ENCODE results near the gene CXCL14.

CXCL14 gene

DNA sequence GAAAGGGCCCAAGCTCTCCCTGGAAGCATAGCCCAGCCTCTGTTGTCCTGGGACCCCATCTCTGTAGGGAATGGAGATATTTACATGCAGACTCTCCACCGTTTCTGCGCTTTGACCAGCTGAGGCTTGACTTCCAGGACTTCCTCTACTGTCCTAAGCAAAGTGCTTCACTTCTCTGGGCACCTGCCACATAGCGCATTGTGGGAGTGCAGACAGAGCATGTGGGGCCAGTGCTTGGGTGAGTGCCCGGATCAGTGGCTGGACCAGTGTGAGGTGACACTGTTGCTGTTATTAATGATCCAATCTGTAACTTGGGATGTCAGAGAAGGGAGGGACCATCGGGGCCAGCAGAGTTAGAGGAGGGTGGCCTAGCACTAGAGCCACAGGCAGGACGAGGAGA lies 10.5 kb downstream of the CXCL14 start:
- DNase-seq (ENCODE audit: low read depth in 2 of 2): no peak

DNA sequence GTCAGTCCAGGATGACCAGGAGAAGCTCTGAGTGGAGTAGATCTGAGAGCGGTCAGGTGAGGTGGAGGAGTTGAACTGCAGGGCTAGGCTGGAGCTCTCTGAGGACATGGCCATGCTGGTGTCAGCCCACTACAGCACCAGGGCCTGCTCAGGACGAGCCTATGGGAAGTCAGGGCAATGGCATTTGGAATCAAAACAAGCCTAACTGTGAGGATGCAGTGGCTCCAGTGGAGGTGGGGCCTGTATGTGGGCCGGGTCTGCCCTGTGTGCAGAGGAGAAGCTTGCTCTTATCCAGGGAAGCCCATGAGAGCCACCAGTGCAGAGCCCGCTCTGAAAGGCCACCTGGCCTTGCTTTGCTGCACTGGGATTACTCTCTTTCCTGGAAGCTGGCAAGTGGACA lies 11.1 kb downstream of the CXCL14 start:
- no peak for DNase-seq (ENCODE audit: low read depth in 2 of 2)

DNA sequence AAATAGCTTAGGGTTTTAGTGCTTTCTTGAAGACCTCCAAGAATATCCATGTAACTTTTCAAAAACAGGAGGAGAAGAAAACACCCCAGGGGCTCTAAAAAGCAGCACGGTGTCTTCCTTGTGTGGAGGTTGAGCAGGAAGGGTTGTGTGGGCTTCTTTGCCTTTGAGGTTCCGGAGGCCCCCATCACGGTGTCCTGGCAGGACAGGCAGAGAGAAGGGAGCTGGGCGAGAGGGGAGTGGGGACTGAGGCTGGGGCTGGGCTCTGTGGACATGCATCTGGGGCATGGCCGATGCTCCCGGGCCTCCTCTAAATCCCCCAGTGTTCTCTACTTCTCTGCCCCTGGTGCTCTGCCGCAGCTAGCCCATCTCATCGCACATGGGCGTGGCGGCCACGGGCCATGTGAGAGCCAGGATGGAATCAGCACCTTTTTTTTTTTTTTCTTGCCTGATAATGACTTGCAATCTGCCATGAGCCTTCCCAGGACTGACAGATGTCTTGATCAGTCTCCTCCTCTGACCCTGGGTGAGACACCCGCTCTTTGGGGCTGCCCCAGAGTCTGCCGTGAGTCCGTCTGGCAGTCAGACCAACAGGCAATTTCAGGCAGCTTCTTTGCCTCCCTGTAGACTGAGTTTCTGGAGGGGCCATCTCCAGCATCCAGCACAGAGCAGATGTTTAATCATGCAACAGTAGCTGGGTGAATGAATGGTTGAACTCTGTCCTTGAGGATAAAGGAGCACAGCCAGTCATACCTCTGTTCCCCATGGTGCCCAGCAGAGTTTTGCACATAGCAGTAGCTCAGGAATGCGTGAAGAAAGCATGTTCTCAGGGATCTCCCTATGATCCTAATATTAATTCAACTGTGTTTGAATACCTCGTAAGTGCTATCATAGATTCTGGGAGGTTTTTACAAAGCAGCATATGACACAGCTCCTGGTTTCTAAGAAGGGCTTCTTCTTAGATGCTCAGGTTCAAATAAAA lies 12.1 kb downstream of the CXCL14 start:
- DNase-seq (ENCODE audit: low read depth in 2 of 2): no peak

DNA sequence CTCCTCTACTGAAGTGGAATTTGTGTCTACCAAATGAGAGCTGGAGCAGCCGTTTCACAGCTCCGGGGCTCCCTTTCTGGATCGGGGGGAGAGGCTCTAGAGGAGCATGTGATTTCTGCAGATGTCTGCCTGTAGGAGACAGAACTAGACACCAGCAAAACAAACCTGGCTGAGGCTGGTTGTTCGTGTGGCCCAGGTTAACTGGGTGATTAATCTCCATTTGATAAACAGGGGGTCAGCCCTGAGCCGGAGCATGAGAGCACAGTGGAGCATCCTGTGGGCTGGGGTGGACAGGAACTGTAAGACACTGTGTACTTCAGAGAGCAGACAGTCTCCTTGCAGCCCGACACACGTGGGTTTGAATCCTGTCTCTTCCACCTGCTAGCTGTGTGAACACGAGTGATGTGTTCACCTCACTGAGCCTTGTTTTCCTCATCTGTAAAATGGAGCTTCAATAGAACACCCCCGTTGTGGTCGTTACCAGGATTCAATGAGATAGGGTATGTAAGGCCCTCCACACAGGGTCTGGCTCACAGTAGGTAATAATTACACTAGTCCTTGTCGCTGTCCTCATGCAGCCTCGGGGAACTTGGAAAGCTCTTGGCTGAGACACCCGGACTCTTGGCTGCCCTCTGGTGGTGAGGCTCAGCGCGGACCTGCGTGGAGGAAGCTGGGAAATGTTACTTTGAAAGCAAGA lies 12.9 kb downstream of the CXCL14 start:
- DNase-seq (ENCODE audit: low read depth in 2 of 2): peak; percentile 40 to 59

DNA sequence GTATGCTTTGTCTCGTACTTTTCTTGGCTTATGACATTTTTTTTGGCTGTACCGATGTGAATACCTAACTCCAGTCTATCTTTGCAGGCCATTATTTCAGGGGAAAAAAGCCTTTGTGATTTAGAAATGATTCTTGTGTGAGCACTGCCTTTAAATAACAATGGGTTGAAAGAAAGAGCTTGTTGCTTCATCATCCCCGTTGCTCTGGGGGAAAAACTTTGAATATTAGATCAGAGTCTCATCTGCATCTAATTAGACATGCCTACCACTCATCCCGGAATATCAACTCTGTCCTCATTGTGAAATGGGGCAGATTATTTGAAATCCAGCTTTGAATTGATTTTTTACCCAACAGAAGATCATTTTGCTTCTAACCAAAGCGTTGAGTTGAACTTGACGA lies 13.5 kb downstream of the CXCL14 start:
- DNase-seq (ENCODE audit: low read depth in 2 of 2): no peak

DNA sequence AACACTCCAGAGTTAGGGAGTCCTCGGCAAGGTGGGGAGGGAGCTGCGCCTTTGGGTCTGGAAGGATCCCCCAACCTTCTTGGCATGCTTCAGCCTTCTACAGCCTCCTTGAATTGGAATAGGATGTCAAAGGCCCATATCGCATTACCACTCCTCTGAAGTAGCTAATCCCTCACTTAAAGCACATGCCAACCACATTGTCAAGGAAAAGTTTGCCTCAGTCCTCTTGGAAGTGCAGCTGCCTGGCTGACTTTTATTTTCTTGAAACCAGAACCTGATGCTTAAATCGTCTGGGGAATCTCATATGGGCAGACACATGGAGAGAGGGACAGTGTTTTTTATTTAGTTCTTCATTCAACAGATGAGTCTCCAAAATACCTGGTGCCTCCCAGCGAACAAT lies 14.5 kb downstream of the CXCL14 start:
- no peak for DNase-seq (ENCODE audit: low read depth in 2 of 2)

DNA sequence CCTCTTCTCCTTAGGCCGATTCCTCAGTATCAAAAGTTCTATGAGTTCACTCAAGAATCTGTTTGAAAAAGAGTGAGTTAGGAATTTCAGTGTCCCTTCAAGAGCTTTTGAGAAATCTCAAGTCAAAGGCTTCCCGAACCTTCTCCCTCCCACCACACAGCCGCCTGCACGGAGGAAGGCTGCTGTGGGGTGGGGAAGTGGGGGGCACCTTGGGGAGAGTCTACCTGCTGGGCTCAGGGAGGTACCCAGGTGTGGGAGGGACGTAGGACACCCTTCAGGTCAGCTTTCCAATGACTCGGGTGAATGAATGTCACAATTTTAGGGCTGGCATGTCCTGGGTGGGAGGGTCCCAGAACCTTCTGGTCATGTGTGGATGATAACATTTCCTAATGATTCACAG lies 17.5 kb downstream of the CXCL14 start:
- DNase-seq (ENCODE audit: low read depth in 2 of 2): no peak

DNA sequence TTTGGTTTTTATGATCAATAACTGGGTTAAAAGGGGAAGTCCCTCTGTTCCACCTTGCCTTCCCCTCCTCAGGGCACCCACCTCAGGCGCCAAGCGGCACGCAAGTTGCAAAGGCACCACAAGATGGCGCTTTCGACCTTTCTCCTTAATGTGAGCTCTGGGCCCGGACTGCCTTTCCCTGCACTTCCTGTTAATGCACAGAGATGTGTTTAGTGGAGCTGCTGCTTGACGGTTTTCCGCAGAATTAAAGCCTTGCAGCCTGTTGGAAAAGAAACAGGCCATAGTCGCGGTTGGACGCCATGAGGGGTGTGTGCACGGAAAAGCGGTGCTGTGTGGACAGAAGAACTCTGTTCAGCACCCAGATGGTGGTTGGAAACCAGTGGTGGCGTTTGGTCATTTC lies 17.9 kb downstream of the CXCL14 start:
- peak; percentile 64 to 69 for DNase-seq (ENCODE audit: low read depth in 2 of 2)

DNA sequence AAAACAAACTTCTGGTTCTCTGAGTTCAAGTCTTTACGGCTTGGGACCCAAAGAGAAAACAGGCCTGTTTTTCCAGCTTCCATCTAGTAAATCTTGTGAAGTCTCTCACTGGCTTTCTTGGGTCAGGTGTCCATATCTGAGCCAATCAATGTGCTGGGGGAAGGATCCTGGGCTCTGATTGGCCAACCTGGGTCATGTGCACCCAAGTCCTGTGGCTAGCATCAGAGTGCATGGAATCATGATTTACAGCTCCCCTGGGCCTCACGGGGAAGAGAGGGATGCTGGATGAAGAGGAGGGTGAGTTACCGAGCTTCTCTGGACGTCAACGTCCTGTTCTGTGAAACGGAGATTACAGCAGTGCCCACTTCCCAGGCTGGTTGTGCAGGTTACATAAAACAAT lies 19.4 kb downstream of the CXCL14 start:
- no peak for DNase-seq (ENCODE audit: low read depth in 2 of 2)

DNA sequence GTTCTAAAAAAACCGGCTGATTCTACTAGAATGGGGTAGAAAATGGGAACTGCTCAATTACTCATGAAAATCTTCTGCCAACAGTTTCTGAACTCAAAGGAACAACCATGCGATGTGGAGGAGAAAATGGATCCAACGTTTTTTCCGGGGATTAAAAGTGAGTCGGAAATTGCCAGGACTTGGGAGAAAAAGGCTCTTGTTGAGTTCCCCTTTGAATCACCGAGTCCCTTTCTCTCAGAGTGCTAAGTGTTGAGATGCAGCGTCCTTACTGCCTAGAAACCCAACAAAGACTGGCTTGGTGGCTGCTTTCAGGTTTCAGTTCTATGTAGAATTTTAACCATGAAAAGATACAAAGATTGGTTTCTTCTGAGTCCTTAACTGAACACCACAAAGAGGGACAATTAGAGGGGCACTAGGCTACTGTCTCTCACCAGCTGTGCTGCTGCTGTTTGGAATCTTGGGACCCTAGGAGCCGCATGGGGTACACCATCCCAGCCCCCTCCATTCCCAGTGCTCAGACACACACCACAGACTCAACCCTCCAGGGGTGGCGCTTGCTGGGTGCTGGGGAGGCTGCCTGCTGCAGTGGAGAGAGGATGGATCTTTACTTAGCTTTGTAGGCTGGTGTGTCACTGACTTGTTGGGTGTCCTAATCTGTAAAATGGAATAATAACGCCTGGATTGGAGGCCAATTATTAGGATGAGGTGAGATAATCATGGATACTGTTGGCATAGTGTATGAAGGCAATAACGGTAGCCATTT lies 21.5 kb downstream of the CXCL14 start:
- DNase-seq (ENCODE audit: low read depth in 2 of 2): no peak

DNA sequence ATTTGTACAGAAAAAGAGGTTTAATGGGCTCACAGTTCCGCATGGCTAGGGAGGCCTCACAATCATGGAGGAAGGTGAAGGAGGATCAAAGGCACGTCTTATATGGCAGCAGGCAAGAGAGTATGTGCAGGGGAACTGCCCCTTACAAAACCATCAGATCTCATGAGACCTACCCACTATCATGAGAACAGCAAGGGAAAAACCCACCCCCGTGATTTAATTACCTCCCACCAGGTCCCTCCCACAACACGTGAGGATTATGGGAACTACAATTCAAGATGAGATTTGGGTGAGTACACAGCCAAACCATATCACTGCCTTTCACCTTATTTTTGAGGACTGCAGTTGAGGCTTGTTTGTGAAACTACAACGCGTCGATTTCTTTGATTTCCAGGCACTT lies 22.2 kb downstream of the CXCL14 start:
- DNase-seq (ENCODE audit: low read depth in 2 of 2): no peak

DNA sequence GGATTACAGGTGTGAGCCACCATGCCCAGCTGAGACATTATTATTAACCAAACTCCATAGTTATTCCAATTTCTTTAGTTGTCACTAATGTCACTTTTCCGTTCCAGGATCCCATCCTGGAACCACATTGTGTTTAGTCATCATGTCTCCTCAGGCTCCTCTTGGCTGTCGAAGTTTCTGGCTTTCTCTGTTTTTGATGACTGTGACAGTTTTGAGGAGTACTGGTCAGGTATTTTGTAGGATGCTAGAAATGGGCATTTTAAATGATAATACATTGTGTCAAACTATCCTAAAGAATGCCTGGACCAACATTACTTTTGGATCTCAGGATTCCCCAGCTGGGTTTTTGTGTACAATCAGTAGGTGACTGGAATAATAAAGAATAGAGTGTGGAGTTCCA lies 23.3 kb downstream of the CXCL14 start:
- DNase-seq (ENCODE audit: low read depth in 2 of 2): no peak

DNA sequence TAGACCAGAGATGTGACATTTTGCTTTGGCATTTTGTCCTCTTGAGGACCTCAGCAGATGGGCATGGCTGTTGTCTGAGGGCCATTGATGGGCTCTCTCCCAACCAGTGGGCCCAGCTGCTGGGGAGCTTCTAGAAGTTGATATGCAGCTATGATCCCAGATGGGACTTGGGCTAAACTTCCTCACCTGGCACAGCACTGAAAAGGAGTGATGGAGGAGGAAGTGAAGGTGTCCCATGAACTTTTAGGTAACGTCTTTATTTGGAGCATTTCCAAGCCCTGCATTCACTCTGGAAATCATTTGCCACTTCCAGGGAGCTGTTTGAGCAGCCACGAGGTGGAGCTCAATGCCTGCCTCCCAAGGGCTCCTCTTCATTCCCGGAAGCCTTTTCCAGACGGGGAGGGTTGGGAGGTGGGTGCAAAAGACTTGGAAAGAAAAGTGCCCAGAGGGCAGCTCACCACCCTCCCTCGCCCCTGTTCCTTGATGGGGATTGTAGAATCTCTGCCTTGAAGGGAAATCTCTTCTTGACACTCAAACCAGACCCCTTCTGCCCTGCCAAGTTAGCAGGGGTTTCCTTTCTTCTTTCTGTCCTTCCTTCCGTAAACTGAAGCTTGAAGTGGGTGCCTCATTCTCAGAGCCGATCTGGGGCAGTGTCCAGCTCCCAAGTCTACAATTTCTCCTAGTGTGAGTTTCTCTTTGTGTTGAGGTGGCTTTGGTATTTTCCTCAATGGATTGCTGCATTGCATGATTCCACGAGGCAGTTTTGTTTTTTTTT lies 24.9 kb downstream of the CXCL14 start:
- no peak for DNase-seq (ENCODE audit: low read depth in 2 of 2)

DNA sequence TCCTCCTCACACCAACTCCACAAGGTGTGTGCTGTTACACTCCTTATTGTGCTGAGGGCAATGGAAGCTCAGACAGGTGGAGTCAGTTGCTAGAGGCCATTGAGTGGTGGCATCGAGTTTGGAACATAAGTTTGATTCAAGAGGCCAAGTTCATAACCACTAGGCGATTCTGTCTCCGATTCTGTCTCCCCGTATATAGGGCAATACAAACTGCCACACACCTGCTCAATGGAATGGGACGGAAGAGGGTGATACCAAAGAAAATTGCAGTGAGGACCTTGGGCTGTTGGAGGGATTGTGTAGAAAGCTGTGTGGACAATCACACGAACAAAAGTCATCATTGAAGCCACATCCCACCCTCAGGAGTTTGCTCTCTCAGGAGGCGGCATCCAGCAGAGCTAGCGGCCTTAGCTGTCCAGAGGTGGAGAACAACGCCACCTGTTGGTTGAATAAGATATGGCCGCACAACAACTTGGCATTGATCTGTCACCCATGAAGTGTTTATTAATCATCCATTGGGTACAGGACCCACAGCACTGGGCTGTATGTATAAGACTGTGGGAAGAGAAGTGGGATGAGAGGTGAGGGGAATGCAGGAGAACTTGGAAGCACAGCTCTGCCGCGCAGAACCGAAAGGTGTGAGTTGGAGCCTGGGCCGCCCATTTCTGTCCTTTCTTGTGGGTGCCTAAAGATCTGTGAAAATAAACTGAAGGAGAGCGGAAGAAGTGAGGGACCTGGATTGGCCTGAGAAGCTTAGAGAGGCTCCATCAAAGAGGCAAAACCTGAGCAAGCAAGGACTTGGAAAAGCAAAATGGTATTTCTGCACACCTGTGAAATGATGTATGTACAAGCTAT lies 27.0 kb downstream of the CXCL14 start:
- peak; percentile 33 to 50 for DNase-seq (ENCODE audit: low read depth in 2 of 2)

DNA sequence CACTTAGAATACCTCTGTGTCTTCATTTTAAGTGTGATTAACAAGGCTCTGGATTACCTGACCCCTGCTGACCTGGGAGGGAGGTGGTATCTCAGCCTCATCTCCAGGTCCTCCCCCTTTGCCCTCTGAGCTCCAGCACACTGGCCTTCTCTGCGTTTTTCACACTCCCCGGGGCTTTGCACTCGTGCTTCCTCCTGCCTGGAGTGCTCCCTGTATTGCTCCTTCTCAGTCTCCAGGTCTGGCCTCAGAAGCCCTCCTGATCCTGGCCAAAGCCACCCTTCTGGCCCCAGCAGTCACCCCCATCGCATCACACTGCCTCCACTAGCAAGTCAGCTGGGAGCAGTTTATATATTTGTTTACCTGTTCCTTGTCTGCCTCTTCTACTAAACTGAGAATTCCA lies 29.4 kb downstream of the CXCL14 start:
- no peak for DNase-seq (ENCODE audit: low read depth in 2 of 2)

DNA sequence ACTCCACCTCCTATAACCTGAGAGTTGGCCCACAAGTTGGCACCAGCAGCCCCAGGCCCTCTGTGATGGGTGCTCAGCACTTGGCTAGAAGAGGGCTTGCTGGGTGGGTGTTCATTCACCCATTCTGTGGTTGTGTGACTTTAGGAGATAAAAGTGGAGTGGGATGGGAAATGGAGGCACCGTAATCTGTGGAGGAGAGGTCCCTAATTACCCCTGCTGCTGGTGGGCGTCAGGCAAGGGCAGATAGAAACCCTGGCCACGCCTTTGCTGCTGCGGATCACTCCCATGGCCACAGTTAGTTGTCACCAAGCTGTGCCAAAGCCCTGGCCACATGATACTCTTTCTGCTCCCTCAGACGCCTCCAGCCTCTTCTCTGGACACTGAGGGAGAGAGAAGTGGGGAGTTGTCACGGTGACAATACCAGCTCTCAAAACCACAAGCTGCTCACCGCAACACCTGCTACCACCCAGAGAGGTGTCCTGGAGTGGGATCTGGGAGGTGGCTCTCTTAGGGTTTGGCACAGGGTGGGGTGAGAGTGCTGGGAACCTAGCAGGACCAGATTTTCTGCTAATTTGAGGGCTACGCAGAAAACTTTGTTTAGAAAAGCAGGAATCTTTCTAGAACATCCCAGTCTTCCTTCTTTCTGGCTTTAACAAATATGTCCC lies 31.1 kb downstream of the CXCL14 start:
- no peak for DNase-seq (ENCODE audit: low read depth in 2 of 2)

DNA sequence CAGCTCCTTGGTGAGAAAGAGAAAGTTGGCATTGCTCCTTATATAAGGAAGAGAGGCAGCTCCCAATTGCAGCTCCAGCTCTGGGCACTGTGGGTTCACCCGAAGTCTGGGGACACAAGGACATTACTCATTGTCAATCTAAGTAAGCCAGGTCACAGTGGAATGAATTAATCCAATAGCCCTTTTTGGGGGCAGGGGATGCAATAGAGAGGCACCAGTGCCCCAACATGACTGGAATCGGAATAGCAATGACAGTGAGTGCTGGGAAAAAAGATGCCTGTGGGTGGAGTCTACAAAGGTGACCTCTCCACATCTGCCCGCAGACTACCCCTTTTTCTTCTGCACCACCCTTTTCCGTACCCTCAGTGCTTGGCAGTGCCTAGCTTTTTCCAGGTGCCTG lies 31.9 kb downstream of the CXCL14 start:
- DNase-seq (ENCODE audit: low read depth in 2 of 2): no peak

DNA sequence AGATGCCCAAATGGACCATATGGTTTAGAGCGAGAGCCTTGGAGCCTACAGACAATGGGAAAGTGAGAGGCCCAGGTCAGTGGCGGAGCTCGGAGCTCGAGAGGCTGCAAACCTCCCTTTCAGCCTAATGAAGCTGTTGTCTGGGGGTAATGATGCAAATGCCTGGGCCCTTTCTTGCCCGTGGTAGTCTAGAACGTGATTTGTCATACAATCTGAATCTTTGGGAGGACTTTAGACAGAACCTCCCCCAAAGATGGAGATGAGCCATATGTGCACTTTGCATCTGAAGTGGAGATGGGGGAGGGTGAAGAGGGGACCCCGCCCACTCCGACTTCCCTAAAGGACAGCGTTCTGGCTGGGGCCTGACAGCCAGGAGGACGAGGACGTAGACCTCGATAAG lies 32.7 kb downstream of the CXCL14 start:
- no peak for DNase-seq (ENCODE audit: low read depth in 2 of 2)

DNA sequence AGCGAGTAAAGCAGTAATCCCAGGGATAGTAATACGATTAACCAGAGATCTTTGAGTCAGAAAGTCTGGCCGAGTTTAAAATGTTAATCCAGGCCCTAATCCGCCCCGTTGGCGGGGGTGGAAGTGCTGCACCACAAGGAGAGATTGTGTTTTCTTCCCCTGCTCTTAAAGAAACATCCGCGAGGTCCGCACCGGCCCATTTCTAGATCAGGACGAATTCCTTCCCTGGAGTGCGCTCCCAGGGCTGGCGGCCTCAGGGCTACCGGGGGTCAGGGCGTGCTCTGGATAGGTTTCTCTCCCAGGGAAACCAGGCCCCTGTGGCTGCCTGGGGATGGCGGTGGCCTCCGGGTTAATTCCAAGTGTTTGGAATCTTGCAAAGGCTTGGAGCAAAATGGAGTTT lies 33.7 kb downstream of the CXCL14 start:
- DNase-seq (ENCODE audit: low read depth in 2 of 2): no peak

Data from stimulated activated CD4-positive, alpha-beta T cell treated with anti-CD3 and anti-CD28 coated beads, Interleukin-15, amount 100 ng/mL, for 48 hours (primary cell).